Measurements from ENCODE around the gene ATOH8.
A peak's percentile ranks its signal among the peaks of the same experiment; 100 is the strongest.

The ATOH8 gene

DNA sequence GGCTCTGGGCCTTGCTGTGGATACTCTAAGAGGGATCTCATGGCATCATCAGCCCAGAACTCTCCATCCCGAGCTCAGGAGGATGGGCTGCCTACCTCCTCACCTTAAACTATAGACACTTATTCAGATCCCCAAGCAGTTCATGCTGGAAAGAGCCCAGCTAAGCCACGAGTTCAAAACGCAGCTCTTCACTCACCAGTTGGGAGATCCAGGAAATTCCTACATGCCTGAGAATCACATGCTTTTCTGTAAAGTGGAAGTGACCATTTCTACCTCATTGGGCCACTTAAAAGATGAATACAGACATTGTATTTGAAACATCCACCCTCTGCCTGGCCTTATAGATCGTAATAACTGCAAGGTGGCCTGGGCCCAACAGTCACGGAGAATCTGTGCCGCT, 6.6 kb downstream of the ATOH8 start:
- no peak overlapping the region for H3K4me3 ChIP-seq (ENCODE audit: low read length)
- peaks cover 79% of the 10 kb centered on the region for H3K27me3 ChIP-seq (ENCODE audit: insufficient read depth, low read length)
- H3K27ac ChIP-seq (ENCODE audit: low read length) = no peak overlapping the region

DNA sequence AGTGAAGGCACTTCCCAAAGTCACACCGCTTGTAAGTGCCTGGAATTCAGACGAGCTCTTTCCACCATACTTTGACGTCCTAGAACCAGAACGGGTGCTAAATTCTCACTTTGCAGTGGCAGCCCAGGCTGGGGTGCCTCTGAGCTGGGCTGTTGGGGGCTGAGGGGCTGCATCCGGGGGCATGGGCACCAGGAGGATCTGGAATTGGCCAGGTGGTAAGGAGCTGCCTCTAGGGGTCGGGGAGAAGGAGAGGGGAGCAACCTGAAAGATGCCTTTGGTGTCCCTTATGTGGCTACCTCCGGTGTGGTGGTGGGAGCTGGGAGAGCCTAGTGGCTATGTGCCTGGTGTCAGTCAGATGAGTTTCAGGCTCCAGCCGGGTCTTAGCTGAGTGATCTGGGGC, 7.1 kb downstream of the ATOH8 start:
- Histone ChIP-seq H3K9me3 (ENCODE audit: insufficient read depth, low read depth, low read length) (no peaks in the 10 kb centered on the region), H3K4me3 (ENCODE audit: low read length) (no peak overlapping the region), H3K27me3 (ENCODE audit: insufficient read depth, low read length) (peaks cover 79% of the 10 kb centered on the region), H3K4me1 (ENCODE audit: insufficient read depth, low read length) (peaks cover 12% of the 10 kb centered on the region), H3K36me3 (ENCODE audit: insufficient read depth, low read depth, low read length) (no peaks in the 10 kb centered on the region), H3K9ac (ENCODE audit: low read depth, low read length) (no peak overlapping the region), H3K27ac (ENCODE audit: low read length) (no peak overlapping the region)

More for the DNA sequence above, 6.6 kb downstream of the ATOH8 start:
- Histone ChIP-seq H3K36me3 (ENCODE audit: insufficient read depth, low read depth, low read length) (no peaks in the 10 kb centered on the region), H3K4me1 (ENCODE audit: insufficient read depth, low read length) (peaks cover 12% of the 10 kb centered on the region; the same call in 1 of the 2 replicates), H3K9ac (ENCODE audit: low read depth, low read length) (no peak overlapping the region), H3K9me3 (ENCODE audit: insufficient read depth, low read depth, low read length) (no peaks in the 10 kb centered on the region)

DNA sequence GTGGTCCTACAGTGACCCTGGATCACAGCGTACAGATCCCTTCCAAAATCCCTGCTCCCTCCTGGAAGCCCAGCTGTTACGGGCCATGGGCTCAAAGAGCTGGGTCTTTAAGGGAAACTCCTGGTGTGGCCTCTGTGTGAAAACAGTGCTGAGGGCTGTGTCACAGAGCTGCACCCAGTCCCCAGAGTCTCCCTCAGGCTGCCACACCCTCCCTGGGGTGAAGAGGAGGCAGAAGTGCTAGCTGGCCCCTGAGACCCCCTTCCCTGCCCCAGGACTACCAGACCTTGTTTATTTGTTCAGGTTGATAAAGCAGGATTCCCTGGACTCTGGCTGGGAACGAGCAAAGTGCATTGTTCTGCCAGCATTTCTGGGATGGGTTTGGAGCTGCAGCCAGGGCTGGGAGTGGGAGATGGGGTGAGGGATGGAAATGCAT, 7.7 kb downstream of the ATOH8 start:
- Histone ChIP-seq H3K27me3 (ENCODE audit: insufficient read depth, low read length) (peaks cover 79% of the 10 kb centered on the region), H3K36me3 (ENCODE audit: insufficient read depth, low read depth, low read length) (no peaks in the 10 kb centered on the region), H3K4me3 (ENCODE audit: low read length) (no peak overlapping the region), H3K9ac (ENCODE audit: low read depth, low read length) (no peak overlapping the region), H3K9me3 (ENCODE audit: insufficient read depth, low read depth, low read length) (no peaks in the 10 kb centered on the region), H3K27ac (ENCODE audit: low read length) (no peak overlapping the region), H3K4me1 (ENCODE audit: insufficient read depth, low read length) (peaks cover 14% of the 10 kb centered on the region)

DNA sequence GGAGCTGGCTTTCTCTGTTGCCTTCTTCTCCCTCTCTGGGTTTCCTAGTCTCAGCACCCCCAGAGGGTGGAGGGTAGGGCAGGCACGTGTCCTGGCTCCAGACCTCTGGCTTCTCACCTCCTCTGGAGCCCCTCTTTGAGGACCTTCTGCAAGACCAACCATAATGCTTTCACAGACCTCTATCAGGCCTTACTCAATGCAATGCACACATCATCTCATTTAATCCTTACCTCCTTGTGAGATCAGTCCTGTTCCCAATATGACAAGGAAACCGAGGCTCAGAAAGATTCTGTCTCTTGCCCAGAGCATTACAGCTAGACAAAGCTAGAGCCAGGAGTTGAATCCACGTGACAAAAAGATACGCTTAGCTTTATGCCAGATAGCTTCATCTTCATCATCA, 8.2 kb downstream of the ATOH8 start:
- Histone ChIP-seq H3K27me3 (ENCODE audit: insufficient read depth, low read length) (peaks cover 79% of the 10 kb centered on the region), H3K4me1 (ENCODE audit: insufficient read depth, low read length) (peaks cover 14% of the 10 kb centered on the region), H3K27ac (ENCODE audit: low read length) (no peak overlapping the region), H3K4me3 (ENCODE audit: low read length) (no peak overlapping the region), H3K9ac (ENCODE audit: low read depth, low read length) (no peak overlapping the region), H3K9me3 (ENCODE audit: insufficient read depth, low read depth, low read length) (no peaks in the 10 kb centered on the region), H3K36me3 (ENCODE audit: insufficient read depth, low read depth, low read length) (no peaks in the 10 kb centered on the region)

DNA sequence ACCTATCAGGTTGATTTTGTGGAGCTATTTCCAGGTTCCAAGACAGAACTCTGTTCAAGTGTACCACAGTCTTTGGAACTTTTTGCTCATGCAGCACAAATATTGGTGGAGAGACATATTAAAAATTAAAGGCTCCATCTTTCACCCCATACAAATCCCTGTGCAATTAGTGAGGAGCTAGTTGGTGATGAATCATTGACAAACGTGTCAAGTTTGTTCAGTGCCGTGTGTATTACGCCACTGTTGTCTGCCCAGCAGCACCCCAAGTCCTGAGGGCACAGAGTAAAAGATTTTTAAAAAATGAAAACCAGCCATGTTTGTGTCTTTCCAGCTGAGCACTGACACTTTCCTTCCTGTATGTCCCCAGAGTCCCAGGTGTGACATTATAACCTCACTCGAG, 9.3 kb downstream of the ATOH8 start:
- H3K27ac ChIP-seq (ENCODE audit: low read length) = no peak overlapping the region
- H3K9me3 ChIP-seq (ENCODE audit: insufficient read depth, low read depth, low read length) = no peaks in the 10 kb centered on the region
- H3K4me1 ChIP-seq (ENCODE audit: insufficient read depth, low read length) = peaks cover 14% of the 10 kb centered on the region
- H3K4me3 ChIP-seq (ENCODE audit: low read length) = no peak overlapping the region
- H3K36me3 ChIP-seq (ENCODE audit: insufficient read depth, low read depth, low read length) = no peaks in the 10 kb centered on the region
- H3K9ac ChIP-seq (ENCODE audit: low read depth, low read length) = no peak overlapping the region
- peaks cover 70% of the 10 kb centered on the region for H3K27me3 ChIP-seq (ENCODE audit: insufficient read depth, low read length)

DNA sequence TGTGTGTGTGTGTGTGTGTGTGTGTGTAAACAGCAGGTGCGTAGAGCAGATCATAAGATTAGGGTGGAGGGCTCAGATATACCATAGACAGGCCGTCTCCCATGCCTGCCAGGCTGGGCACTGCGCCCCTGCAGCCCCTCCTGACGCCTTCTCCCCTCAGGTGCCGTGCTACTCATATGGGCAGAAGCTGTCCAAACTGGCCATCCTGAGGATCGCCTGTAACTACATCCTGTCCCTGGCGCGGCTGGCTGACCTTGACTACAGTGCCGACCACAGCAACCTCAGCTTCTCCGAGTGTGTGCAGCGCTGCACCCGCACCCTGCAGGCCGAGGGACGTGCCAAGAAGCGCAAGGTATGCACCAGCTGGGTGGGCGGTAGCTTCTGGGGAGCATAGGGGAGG, 10.0 kb downstream of the ATOH8 start:
- Histone ChIP-seq H3K27me3 (ENCODE audit: insufficient read depth, low read length) (peaks cover 65% of the 10 kb centered on the region), H3K4me3 (ENCODE audit: low read length) (no peak overlapping the region)

DNA sequence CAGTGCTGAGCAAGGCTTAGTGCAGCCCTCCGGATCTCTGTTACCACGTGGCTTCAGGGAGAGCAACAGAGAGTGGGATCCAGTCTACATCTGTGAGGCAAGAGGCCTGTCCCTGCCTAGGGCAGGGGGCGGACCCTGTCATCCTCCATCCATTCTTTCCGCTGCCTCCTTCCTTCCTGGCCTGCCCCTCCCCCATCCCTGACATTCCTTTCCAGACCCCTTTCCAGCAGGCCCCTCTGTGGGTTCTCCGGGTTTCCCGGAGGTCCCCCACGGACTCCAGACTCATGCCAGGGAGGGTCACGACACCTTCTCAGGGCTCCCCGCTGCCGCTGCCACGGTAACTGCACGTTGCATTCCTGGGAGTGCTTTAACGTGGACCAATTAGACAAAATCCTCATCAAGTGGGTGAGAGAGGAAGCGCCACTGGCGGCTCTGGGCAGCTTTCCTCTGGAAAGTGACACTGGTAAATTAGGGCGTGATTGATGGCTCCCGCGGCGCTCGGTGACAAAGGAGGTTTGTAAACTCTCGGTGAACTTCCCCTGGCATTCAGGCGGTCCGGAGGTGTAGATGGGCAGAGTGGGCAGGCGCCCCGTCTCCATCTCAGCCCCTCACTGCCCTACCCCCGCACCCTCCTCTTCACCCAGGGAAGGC, 11.4 kb downstream of the ATOH8 start:
- no peaks in the 10 kb centered on the region for H3K9me3 ChIP-seq (ENCODE audit: insufficient read depth, low read depth, low read length)
- H3K27ac ChIP-seq (ENCODE audit: low read length) = no peak overlapping the region
- H3K36me3 ChIP-seq (ENCODE audit: insufficient read depth, low read depth, low read length) = no peaks in the 10 kb centered on the region
- H3K27me3 ChIP-seq (ENCODE audit: insufficient read depth, low read length) = peaks cover 65% of the 10 kb centered on the region
- H3K4me1 ChIP-seq (ENCODE audit: insufficient read depth, low read length) = peaks cover 22% of the 10 kb centered on the region
- peak overlapping the region; percentile 68; the same call in 1 of the 2 replicates for H3K4me3 ChIP-seq (ENCODE audit: low read length)
- no peak overlapping the region for H3K9ac ChIP-seq (ENCODE audit: low read depth, low read length)

More for the DNA sequence above, 10.0 kb downstream of the ATOH8 start:
- Histone ChIP-seq H3K27ac (ENCODE audit: low read length) (no peak overlapping the region), H3K9ac (ENCODE audit: low read depth, low read length) (no peak overlapping the region), H3K4me1 (ENCODE audit: insufficient read depth, low read length) (peaks cover 14% of the 10 kb centered on the region), H3K36me3 (ENCODE audit: insufficient read depth, low read depth, low read length) (no peaks in the 10 kb centered on the region), H3K9me3 (ENCODE audit: insufficient read depth, low read depth, low read length) (no peaks in the 10 kb centered on the region)

DNA sequence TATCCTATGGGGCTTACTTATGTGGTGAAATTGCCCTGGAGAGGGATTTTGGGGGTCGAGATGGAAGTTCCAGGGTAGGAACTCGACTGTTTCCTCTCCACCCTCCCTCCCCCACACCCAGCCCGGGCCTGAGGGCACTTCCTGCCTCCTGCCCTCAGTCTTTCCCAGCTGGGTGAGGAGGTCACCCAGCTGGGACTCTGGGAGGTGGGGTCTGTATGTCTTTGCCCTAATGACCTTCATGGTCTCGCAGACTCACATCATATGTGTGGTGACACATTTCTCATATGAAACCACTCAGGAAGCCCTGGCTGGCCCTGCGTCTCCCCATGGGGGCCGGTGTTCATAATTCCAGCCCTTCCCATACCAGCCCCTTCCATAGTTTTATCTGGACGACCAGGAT, 12.4 kb downstream of the ATOH8 start:
- H3K36me3 ChIP-seq (ENCODE audit: insufficient read depth, low read depth, low read length) = no peaks in the 10 kb centered on the region
- 0 out of 2 replicates have a peak overlapping the region, but pooled peaks have one; percentile 68 for H3K4me3 ChIP-seq (ENCODE audit: low read length)
- H3K27ac ChIP-seq (ENCODE audit: low read length) = no peak overlapping the region
- no peaks in the 10 kb centered on the region for H3K9me3 ChIP-seq (ENCODE audit: insufficient read depth, low read depth, low read length)
- H3K27me3 ChIP-seq (ENCODE audit: insufficient read depth, low read length) = peaks cover 65% of the 10 kb centered on the region
- peaks cover 22% of the 10 kb centered on the region for H3K4me1 ChIP-seq (ENCODE audit: insufficient read depth, low read length)
- no peak overlapping the region for H3K9ac ChIP-seq (ENCODE audit: low read depth, low read length)

DNA sequence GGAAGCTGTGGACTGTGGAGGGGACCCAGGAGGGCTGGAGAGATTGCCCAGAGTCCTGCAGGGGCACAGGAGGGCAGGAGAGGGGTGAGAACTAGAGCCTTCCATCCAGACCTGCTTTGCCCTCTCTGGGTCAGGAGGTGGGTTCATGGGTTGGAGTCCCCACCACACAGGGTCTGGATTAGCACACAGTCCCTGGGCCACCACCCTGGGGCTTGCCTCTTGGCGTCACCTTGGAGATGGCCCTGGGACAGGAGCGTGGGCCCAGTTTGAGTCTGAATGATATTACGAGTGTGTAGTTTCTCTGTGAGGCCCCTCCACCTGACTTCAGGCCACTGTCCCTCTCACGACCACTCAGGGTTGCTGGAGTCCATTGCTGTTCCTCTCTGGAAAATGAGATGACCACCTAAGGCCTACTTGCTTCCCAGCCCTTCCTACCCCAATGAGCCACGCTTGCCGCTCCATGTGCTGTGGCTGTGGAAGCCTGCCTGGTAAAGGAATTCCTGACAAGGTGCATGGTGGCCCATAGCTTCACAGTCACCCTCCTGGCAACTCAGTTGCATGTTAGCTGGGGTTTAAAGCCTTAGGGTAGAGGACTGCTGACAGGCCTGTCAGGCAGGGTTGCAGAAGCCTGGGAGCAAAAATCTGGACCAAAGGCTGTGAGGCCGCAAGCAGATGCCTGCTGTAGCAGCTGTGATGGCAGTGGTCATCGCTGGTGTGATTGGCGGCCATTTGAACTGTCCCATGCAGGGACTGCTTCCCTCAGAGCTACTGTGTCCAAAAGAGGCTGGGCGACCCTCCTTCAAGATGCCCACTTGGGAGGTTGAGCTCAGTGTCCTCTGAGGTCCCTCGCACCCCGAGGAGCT, 14.2 kb downstream of the ATOH8 start:
- H3K27ac ChIP-seq (ENCODE audit: low read length) = no peak overlapping the region
- H3K4me1 ChIP-seq (ENCODE audit: insufficient read depth, low read length) = peaks cover 22% of the 10 kb centered on the region
- no peak overlapping the region for H3K4me3 ChIP-seq (ENCODE audit: low read length)
- H3K27me3 ChIP-seq (ENCODE audit: insufficient read depth, low read length) = peaks cover 67% of the 10 kb centered on the region
- no peaks in the 10 kb centered on the region for H3K9me3 ChIP-seq (ENCODE audit: insufficient read depth, low read depth, low read length)
- no peak overlapping the region for H3K9ac ChIP-seq (ENCODE audit: low read depth, low read length)
- no peaks in the 10 kb centered on the region for H3K36me3 ChIP-seq (ENCODE audit: insufficient read depth, low read depth, low read length)

DNA sequence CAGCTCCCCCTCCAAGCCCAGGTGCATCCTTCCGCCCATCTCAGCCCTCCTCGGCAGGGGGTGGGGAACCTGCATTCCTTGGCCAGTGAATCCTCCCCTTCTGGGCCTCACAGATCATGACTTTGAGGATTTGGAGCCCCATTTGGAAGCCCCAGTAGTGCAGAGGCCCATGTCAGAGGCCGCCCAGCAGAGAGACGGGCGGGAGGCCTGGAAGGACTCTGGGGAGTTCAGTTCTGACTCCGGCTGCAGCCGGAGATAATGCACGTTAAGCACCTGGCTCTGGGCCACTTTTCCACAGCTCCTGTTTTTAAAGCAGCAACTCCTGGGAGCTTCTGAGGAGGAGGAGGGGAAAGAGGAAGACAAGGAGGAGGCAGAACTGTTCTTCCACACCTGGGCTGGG, 14.9 kb downstream of the ATOH8 start:
- H3K9me3 ChIP-seq (ENCODE audit: insufficient read depth, low read depth, low read length) = no peaks in the 10 kb centered on the region
- peaks cover 64% of the 10 kb centered on the region for H3K27me3 ChIP-seq (ENCODE audit: insufficient read depth, low read length)
- no peak overlapping the region for H3K9ac ChIP-seq (ENCODE audit: low read depth, low read length)
- no peaks in the 10 kb centered on the region for H3K36me3 ChIP-seq (ENCODE audit: insufficient read depth, low read depth, low read length)
- H3K27ac ChIP-seq (ENCODE audit: low read length) = no peak overlapping the region
- H3K4me1 ChIP-seq (ENCODE audit: insufficient read depth, low read length) = peaks cover 22% of the 10 kb centered on the region
- no peak overlapping the region for H3K4me3 ChIP-seq (ENCODE audit: low read length)

DNA sequence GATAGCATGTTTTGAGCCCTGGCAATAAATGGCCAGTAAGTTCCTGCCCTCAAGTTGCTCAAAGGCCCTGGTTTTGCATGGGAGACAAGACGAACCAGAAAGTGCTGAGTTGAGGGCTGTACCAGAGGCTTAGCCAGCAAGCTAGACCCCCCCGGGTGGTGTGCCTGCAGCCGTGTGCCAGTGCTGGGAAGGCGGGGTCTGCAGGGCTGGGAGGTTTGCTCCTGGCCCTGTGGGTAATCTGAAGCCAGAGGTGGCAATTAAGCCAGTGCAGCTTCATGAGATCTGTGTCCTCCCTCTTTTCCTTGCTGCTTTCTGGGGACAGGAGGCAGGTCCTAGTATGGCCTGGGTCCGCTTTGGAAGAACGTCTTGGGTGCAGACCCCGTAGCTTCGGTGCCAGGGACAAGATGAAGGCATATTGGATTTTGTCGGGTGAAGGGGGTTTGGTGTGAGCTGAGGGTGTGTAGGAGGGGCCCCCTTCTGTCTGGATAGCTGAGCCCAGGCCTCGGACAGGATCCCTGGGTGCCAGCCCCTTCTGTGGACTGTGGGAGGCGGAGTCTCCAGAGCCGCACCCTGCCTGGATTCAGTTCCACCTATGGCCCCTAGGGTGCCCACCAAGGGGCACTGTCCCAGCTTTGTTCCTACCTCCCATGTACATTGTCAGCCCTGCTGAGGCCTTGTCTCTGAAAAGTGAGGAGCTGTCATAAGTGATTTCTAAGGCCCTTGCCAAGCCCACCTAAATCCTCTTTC, 15.6 kb downstream of the ATOH8 start:
- no peaks in the 10 kb centered on the region for H3K9me3 ChIP-seq (ENCODE audit: insufficient read depth, low read depth, low read length)
- H3K27ac ChIP-seq (ENCODE audit: low read length) = no peak overlapping the region
- H3K9ac ChIP-seq (ENCODE audit: low read depth, low read length) = no peak overlapping the region
- peaks cover 57% of the 10 kb centered on the region for H3K27me3 ChIP-seq (ENCODE audit: insufficient read depth, low read length)
- H3K4me1 ChIP-seq (ENCODE audit: insufficient read depth, low read length) = peaks cover 22% of the 10 kb centered on the region
- no peak overlapping the region for H3K4me3 ChIP-seq (ENCODE audit: low read length)
- no peaks in the 10 kb centered on the region for H3K36me3 ChIP-seq (ENCODE audit: insufficient read depth, low read depth, low read length)
